A549 (cell line): ENCODE results near the gene DDX47. TPM values are rescaled to one million over a fixed set of nuclear protein-coding genes. Genes with fewer than 3 reads are reported as not detected.

Source experiments
- ATAC-seq, 2 experiments: fragments of 200-7000 bp in 1 of 2; fragments of >200 bp in 1 of 2; cut with Nextera tagmentation in 1 of 2; cut with Tn5 transposase in 1 of 2; 3 replicates each; pipeline versions ENCODE4 v1.8.0 to v1.9.1; 2018 to 2020; ENCODE audit warnings: mild to moderate bottlenecking in 1 of 2, moderate library complexity in 1 of 2
- CTCF ChIA-PET: fragments of 300-600 bp; sonication (Branson Sonifier 250); formaldehyde crosslinking; extraction: SDS; loops from one replicate; lab custom pipeline; 2021; ENCODE audit warnings: antibody characterized with exemption, inconsistent platforms; lab: Yijun Ruan, JAX
- POLR2A ChIA-PET: fragments of 350-600 bp; formaldehyde crosslinking; extraction: SDS; loops from one replicate; lab custom pipeline; 2021; ENCODE audit warnings: antibody characterized with exemption, inconsistent platforms; lab: Yijun Ruan, JAX
- DNase-seq, 2 experiments: peaks; one replicate each; pipeline versions ENCODE4 v3.0.0 to v3.0.0-alpha.2; 2011 to 2016; ENCODE audit warnings: low read depth in 1 of 2, low spot score in 1 of 2
- FAIRE-seq: peaks from 2 replicates; lab custom pipeline; 2011; peaks lifted over from hg19 to GRCh38; lab: Jason Lieb, UNC
- H3K27ac ChIP-seq, 2 experiments: fragments of >200 bp; sonication (Bioruptor Twin); formaldehyde crosslinking; 3 replicates each; pipeline ENCODE4 v1.5.1; 2016 to 2017
- H3K4me1 ChIP-seq: fragments of >200 bp; sonication (Bioruptor Twin); formaldehyde crosslinking; 3 replicates; pipeline ENCODE4 v1.6.1; 2016
- H3K4me2 ChIP-seq: fragments of >200 bp; sonication (Bioruptor Twin); formaldehyde crosslinking; 3 replicates; pipeline ENCODE4 v1.6.1; 2016
- H3K4me3 ChIP-seq: fragments of >200 bp; sonication (Bioruptor Twin); formaldehyde crosslinking; 3 replicates; pipeline ENCODE4 v1.5.1; 2016
- H3K9me3 ChIP-seq: fragments of >200 bp; sonication (Bioruptor Twin); formaldehyde crosslinking; 3 replicates; pipeline ENCODE4 v1.6.1; 2016
- BHLHE40 ChIP-seq: IDR thresholded peaks from 2 replicates; pipeline ENCODE4 v1.6.1; 2012; ENCODE audit warnings: low read depth, low read length, inconsistent platforms
- CBX2 ChIP-seq: fragments of 200-600 bp; sonication (generic); IDR thresholded peaks from 2 replicates; pipeline ENCODE4 v1.6.1; 2016; ENCODE audit warnings: low read depth, mild to moderate bottlenecking, borderline replicate concordance
- CBX8 ChIP-seq: fragments of 200-600 bp; sonication (generic); IDR thresholded peaks from 2 replicates; pipeline ENCODE4 v1.6.1; 2016
- CHD2 ChIP-seq: fragments of 150-350 bp; IDR thresholded peaks from 2 replicates; pipeline ENCODE4 v1.6.1; 2014; ENCODE audit warnings: low read length; ENCODE audit not compliant: partially characterized antibody
- CHD4 ChIP-seq: fragments of 200-600 bp; sonication (generic); IDR thresholded peaks from 2 replicates; pipeline ENCODE4 v1.6.1; 2016; ENCODE audit warnings: antibody characterized with exemption, mild to moderate bottlenecking, borderline replicate concordance
- ESRRA ChIP-seq: fragments of 150-350 bp; IDR thresholded peaks from 2 replicates; pipeline ENCODE4 v1.6.1; 2014; ENCODE audit warnings: mild to moderate bottlenecking, low read length, borderline replicate concordance
- FOXS1 ChIP-seq: fragments of 250-450 bp; sonication (Bioruptor Pico); IDR thresholded peaks from 2 replicates; pipeline ENCODE4 v1.5.0; 2020; ENCODE audit warnings: mild to moderate bottlenecking, moderate library complexity
- HDAC2 ChIP-seq: fragments of 200-600 bp; sonication (generic); IDR thresholded peaks from 2 replicates; pipeline ENCODE4 v1.6.1; 2016
- HEYL ChIP-seq: fragments of 250-450 bp; sonication (Bioruptor Pico); IDR thresholded peaks from 2 replicates; pipeline ENCODE4 v1.8.0; 2021; ENCODE audit warnings: mild to moderate bottlenecking, moderate library complexity
- HOXB13 ChIP-seq: fragments of 250-450 bp; sonication (Bioruptor Pico); IDR thresholded peaks from 2 replicates; pipeline ENCODE4 v1.5.0; 2020; ENCODE audit warnings: low read depth, mild to moderate bottlenecking, moderate library complexity
- HOXB5 ChIP-seq: fragments of 250-450 bp; sonication (Bioruptor Pico); IDR thresholded peaks from 2 replicates; pipeline ENCODE4 v1.5.0; 2020; ENCODE audit warnings: mild to moderate bottlenecking, moderate library complexity
- JUN ChIP-seq, 2 experiments: fragments of >200 bp; sonication (Bioruptor Twin); formaldehyde crosslinking; IDR thresholded peaks; 2 replicates in 1 of 2; 3 replicates in 1 of 2; pipeline ENCODE4 v1.6.1; 2016 to 2017
- JUNB ChIP-seq: fragments of >200 bp; sonication (Bioruptor Twin); formaldehyde crosslinking; IDR thresholded peaks from 2 replicates; pipeline ENCODE4 v1.6.1; 2016
- KDM1A ChIP-seq: fragments of 200-600 bp; sonication (generic); IDR thresholded peaks from 2 replicates; pipeline ENCODE4 v1.6.1; 2016; ENCODE audit warnings: low read depth, mild to moderate bottlenecking
- MAZ ChIP-seq: fragments of 150-350 bp; IDR thresholded peaks from 2 replicates; pipeline ENCODE4 v1.6.1; 2014; ENCODE audit warnings: antibody characterized with exemption, low read depth, low read length, borderline replicate concordance
- PHF8 ChIP-seq: fragments of 200-600 bp; sonication (generic); IDR thresholded peaks from 2 replicates; pipeline ENCODE4 v1.6.1; 2016; ENCODE audit warnings: low read depth, mild to moderate bottlenecking, antibody characterized with exemption, moderate library complexity, borderline replicate concordance
- RAD21 ChIP-seq, 2 experiments: fragments of >200 bp in 1 of 2; sonication (Bioruptor Twin) in 1 of 2; formaldehyde crosslinking in 1 of 2; IDR thresholded peaks in 1 of 2; conservative IDR thresholded peaks in 1 of 2; 2 replicates in 1 of 2; 3 replicates in 1 of 2; pipeline ENCODE4 v1.6.1; 2012 to 2018; ENCODE audit warnings: inconsistent platforms in 1 of 2
- RARB ChIP-seq: fragments of 250-450 bp; sonication (Bioruptor Pico); IDR thresholded peaks from 2 replicates; pipeline ENCODE4 v1.8.0; 2021; ENCODE audit warnings: mild to moderate bottlenecking, moderate library complexity
- RCOR1 ChIP-seq: fragments of 150-350 bp; IDR thresholded peaks from 2 replicates; pipeline ENCODE4 v1.6.1; 2014; ENCODE audit warnings: antibody characterized with exemption, low read length, low read depth
- RFX5 ChIP-seq: fragments of 450-650 bp; IDR thresholded peaks from 2 replicates; pipeline ENCODE4 v1.7.1; 2014; ENCODE audit warnings: antibody characterized with exemption, mild to moderate bottlenecking, moderate library complexity
- RNF2 ChIP-seq: fragments of 200-600 bp; sonication (generic); IDR thresholded peaks from 2 replicates; pipeline ENCODE4 v1.6.1; 2016; ENCODE audit warnings: low read depth, mild to moderate bottlenecking, antibody characterized with exemption, moderate library complexity, borderline replicate concordance
- SMC3 ChIP-seq: fragments of >200 bp; sonication (Bioruptor Twin); formaldehyde crosslinking; IDR thresholded peaks from 3 replicates; pipeline ENCODE4 v1.6.1; 2018; ENCODE audit warnings: inconsistent platforms
- SREBF2 ChIP-seq: fragments of 450-650 bp; IDR thresholded peaks from 2 replicates; pipeline ENCODE4 v1.6.1; 2014; ENCODE audit warnings: mild to moderate bottlenecking, moderate library complexity
- TFCP2L1 ChIP-seq: fragments of 250-450 bp; sonication (Bioruptor Pico); IDR thresholded peaks from 2 replicates; pipeline ENCODE4 v1.5.0; 2021; ENCODE audit warnings: mild to moderate bottlenecking
- TP53 ChIP-seq: fragments of 250-450 bp; sonication (Bioruptor Pico); IDR thresholded peaks from 2 replicates; pipeline ENCODE4 v1.5.0; 2021; ENCODE audit warnings: mild to moderate bottlenecking, moderate library complexity
- ZFP36 ChIP-seq: fragments of 450-650 bp; IDR thresholded peaks from 2 replicates; pipeline ENCODE4 v1.6.1; 2014; ENCODE audit warnings: borderline replicate concordance; ENCODE audit not compliant: partially characterized antibody
- ZSCAN20 ChIP-seq: fragments of 250-450 bp; sonication (Bioruptor Pico); IDR thresholded peaks from 2 replicates; pipeline ENCODE4 v1.8.0; 2022; ENCODE audit warnings: mild to moderate bottlenecking, moderate library complexity
- WGBS: methylation state at CpG from one replicate; pipeline ENCODE4 v1.1.6; 2017; ENCODE audit errors: missing lambda C conversion rate; 5-methylcytosine and 5-hydroxymethylcytosine counted together
- polyA plus RNA-seq, 4 experiments: library from polyadenylated mRNA; depleted of rRNA in 3 of 4; stranded (reverse); fragments of >200 nt; fragmentation: RNase III in 1 of 4; extraction: RNeasy Plus Mini Kit Qiagen cat#74134 plus additional on column Dnase treatment in 1 of 4; gene quantifications; 2 replicates in 3 of 4; 3 replicates in 1 of 4; pipeline ENCODE4 v1.2.3, GENCODE V29; 2011 to 2017
- TF ChIP-seq, protein P1 (sequence below): IDR thresholded peaks from 2 replicates; pipeline ENCODE4 v1.6.1; 2012
- TF ChIP-seq, protein P2 (sequence below): fragments of 250-450 bp; sonication (Bioruptor Pico); IDR thresholded peaks from 2 replicates; pipeline ENCODE4 v1.5.0; 2021; ENCODE audit warnings: mild to moderate bottlenecking, moderate library complexity, borderline replicate concordance
- TF ChIP-seq, protein P3 (sequence below): fragments of >200 bp; sonication (Bioruptor Twin); formaldehyde crosslinking; IDR thresholded peaks from 2 replicates; pipeline ENCODE4 v1.6.1; 2016

Gene DDX47
- polyA plus RNA-seq, 2 of the 4 experiments (the other 2 are of a cell fraction) = 81.6 to 144 TPM

DNA sequence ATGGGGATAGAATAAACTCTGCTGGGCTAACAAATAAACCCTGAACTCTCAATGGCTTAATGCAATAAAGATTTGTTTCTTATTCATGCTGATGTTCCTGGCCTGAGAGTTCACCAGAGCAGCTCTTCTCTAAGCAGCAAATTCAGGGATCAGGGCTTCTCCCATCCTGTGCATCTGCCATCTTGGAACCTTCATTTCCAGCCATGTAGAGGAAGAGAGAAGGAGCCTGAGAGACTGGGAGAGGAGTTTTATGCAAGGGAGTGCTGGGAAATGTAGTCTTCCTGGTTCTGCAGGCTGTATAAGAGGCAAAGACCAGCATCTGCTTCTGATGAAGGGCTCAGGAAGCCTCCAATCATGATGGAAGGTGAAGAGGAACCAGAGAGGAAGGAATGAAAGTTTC is 48.3 kb upstream of the DDX47 start:
- H3K4me1 ChIP-seq = no peaks in the 10 kb centered on the region
- POLR2A ChIA-PET = no interaction called here
- TF ChIP-seq ZSCAN20 (CRISPR knock-in tag) = no peak
- TF ChIP-seq TFCP2L1 (CRISPR knock-in tag) = no peak
- TF ChIP-seq RFX5 = no peak
- no peak for TF ChIP-seq CBX8
- no peak for TF ChIP-seq CHD2
- no peak for TF ChIP-seq MAZ
- TF ChIP-seq SMC3 = no peak
- no peak for TF ChIP-seq JUNB
- TF ChIP-seq RAD21 (conservative IDR thresholded peaks at IDR 0.05 in 1 of 2, IDR thresholded peaks at IDR 0.05 in 1 of 2) = no peak
- TF ChIP-seq KDM1A = no peak
- TF ChIP-seq, protein P1, sequence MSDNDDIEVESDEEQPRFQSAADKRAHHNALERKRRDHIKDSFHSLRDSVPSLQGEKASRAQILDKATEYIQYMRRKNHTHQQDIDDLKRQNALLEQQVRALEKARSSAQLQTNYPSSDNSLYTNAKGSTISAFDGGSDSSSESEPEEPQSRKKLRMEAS = no peak
- no peak for TF ChIP-seq HEYL
- TF ChIP-seq, all 56 proteins: peak for 0
- no peak for DNase-seq
- Histone ChIP-seq H3K27ac (no peak overlapping the region), H3K4me3 (no peak overlapping the region), H3K9me3 (peaks cover 6% of the 10 kb centered on the region; the same call in 2 of the 3 replicates), H3K4me2 (no peak overlapping the region)
- CTCF ChIA-PET = interaction anchor here (2.6 kb wide), 1 partner anchor 24 kb away, joined by 6 read pairs; no protein-coding TSS in a partner anchor
- peak; percentile 7 for FAIRE-seq
- no peak for ATAC-seq

DNA sequence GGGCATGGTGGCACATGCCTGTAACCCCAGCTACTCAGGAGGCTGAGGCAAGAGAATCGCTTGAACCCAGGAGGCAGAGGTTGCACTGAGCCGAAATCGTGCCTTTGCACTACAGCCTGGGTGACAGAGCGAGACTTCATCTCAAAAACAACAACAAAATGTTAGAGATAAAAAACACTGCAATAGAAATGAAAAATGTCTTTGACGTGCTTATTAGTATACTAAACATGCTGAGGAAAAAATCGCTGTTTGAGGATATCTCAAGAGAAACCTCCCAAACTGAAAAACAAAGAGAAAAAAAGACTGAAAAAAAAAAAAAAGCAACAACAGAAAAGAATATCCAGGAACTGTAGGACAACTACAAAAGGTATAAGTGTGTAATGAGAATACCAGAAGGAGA is 42.9 kb upstream of the DDX47 start:
- CTCF ChIA-PET = no interaction called here
- Histone ChIP-seq H3K9me3 (peaks cover 11% of the 10 kb centered on the region), H3K27ac (no peak overlapping the region), H3K4me2 (no peak overlapping the region), H3K4me1 (no peaks in the 10 kb centered on the region), H3K4me3 (no peak overlapping the region)
- no peak for ATAC-seq
- POLR2A ChIA-PET = no interaction called here
- TF ChIP-seq ZFP36 (no peak), RFX5 (no peak), BHLHE40 (no peak), HDAC2 (no peak), CHD4 (no peak), KDM1A (no peak), RARB (CRISPR knock-in tag) (no peak), ESRRA (no peak), RNF2 (no peak), RCOR1 (no peak), ZSCAN20 (CRISPR knock-in tag) (no peak), JUN (IDR thresholded peaks at IDR 0.05) (no peak), CBX2 (no peak), MAZ (no peak)
- TF ChIP-seq, protein P2, sequence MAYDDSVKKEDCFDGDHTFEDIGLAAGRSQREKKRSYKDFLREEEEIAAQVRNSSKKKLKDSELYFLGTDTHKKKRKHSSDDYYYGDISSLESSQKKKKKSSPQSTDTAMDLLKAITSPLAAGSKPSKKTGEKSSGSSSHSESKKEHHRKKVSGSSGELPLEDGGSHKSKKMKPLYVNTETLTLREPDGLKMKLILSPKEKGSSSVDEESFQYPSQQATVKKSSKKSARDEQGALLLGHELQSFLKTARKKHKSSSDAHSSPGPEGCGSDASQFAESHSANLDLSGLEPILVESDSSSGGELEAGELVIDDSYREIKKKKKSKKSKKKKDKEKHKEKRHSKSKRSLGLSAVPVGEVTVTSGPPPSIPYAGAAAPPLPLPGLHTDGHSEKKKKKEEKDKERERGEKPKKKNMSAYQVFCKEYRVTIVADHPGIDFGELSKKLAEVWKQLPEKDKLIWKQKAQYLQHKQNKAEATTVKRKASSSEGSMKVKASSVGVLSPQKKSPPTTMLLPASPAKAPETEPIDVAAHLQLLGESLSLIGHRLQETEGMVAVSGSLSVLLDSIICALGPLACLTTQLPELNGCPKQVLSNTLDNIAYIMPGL (CRISPR knock-in tag) = no peak
- DNase-seq = no peak
- WGBS = 55% methylated on average over 6 of the region's 6 CpGs
- FAIRE-seq = no peak

DNA sequence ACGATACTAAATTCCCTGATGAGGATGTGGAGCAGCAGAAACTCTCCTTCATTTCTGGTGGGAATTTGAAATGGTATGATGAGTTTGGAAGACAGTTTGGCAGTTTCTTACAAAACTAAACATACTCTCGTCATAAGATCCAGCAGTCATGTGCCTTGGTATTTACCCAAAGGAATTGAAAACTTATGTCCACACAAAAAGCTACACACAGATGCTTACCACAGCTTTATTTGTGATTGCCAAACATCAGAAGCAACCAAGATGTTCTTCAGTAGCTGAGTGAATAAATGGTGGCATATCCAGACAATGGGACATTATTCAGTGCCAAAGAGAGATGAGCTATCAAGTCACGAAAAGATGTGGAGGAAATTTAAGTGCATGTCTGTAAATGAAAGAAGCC is 38.4 kb upstream of the DDX47 start:
- ChIA-PET POLR2A (no interaction called here), CTCF (no interaction called here)
- Histone ChIP-seq H3K4me2 (no peak overlapping the region), H3K4me1 (peaks cover 20% of the 10 kb centered on the region), H3K27ac (no peak overlapping the region), H3K9me3 (peaks cover 6% of the 10 kb centered on the region), H3K4me3 (no peak overlapping the region)
- no peak for ATAC-seq
- no peak for FAIRE-seq
- no peak for DNase-seq
- WGBS = 85% methylated on average over 3 of the region's 3 CpGs
- TF ChIP-seq, protein P1 = no peak
- TF ChIP-seq SMC3 (no peak), HDAC2 (no peak), SREBF2 (no peak), RAD21 (conservative IDR thresholded peaks at IDR 0.05 in 1 of 2, IDR thresholded peaks at IDR 0.05 in 1 of 2) (no peak), PHF8 (no peak), CBX2 (no peak), HOXB13 (CRISPR knock-in tag) (no peak), TP53 (CRISPR knock-in tag) (no peak), FOXS1 (CRISPR knock-in tag) (no peak), ZSCAN20 (CRISPR knock-in tag) (no peak), HOXB5 (no peak)
- TF ChIP-seq, protein P3, sequence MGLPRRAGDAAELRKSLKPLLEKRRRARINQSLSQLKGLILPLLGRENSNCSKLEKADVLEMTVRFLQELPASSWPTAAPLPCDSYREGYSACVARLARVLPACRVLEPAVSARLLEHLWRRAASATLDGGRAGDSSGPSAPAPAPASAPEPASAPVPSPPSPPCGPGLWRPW = no peak
- TF ChIP-seq, protein P2 (CRISPR knock-in tag) = no peak
